Lower leg skin (tissue), 3 donors: ENCODE data around the gene ZFPM1.

Source experiments
- POLR2A ChIP-seq, 2 donors: fragments of 450-650 bp; IDR thresholded peaks; one replicate each; pipeline ENCODE4 v1.6.1; 2016 to 2017; ENCODE audit warnings: antibody characterized with exemption in 2 of 2, mild to moderate bottlenecking in 1 of 2, moderate library complexity in 1 of 2
- TF ChIP-seq, protein P1 (sequence below), 3 donors: fragments of 450-650 bp; IDR thresholded peaks; one replicate each; pipeline ENCODE4 v1.5.1; 2016; ENCODE audit warnings: antibody characterized with exemption in 3 of 3, mild to moderate bottlenecking in 3 of 3, moderate library complexity in 2 of 3

DNA sequence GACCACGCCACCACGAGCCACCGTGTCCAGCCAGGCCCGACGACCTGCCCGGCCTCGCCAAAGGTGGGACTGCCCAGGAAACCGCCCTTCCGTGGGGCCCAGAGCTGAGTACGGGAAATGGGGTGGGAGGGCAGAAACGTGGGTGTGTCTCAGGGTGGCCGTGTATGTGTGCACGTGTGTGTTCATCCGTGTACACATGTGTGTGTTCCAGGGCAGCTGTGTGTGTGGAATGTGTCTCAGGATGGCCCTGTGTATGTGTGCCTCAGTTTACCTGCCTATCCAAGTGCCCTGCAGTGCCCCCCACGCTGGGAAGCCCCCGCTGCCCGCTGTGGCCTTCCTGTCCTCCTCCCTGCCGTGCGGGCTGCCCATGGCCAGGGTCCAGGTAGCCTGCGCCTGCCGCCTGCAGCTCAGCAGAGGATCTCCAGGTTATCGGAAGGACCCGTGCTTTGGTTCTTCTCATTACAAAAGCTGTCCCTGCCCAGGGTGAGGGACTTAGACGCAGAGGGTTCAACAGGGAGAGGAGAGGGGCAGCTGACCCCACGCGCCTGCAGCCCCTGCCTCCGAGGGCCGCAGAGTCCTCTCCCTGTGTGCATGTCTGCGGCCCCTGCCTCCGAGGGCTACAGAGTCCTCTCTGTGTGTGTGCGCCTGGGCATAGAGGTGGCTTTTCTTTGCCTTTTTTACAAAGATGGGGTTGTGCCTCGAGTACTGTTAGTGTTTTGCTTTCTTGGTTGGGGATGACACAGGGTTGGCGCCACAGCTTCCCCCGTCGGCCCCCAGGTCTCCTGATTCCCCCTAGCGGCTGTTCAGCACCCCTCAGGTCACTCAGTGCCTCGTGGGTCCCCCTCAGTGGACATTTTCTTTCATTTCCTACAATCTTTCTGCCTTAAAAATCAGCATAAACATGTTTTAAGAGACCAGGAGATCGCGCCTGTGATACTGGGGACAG lies 46.7 kb upstream of the ZFPM1 start:
- TF ChIP-seq, protein P1, sequence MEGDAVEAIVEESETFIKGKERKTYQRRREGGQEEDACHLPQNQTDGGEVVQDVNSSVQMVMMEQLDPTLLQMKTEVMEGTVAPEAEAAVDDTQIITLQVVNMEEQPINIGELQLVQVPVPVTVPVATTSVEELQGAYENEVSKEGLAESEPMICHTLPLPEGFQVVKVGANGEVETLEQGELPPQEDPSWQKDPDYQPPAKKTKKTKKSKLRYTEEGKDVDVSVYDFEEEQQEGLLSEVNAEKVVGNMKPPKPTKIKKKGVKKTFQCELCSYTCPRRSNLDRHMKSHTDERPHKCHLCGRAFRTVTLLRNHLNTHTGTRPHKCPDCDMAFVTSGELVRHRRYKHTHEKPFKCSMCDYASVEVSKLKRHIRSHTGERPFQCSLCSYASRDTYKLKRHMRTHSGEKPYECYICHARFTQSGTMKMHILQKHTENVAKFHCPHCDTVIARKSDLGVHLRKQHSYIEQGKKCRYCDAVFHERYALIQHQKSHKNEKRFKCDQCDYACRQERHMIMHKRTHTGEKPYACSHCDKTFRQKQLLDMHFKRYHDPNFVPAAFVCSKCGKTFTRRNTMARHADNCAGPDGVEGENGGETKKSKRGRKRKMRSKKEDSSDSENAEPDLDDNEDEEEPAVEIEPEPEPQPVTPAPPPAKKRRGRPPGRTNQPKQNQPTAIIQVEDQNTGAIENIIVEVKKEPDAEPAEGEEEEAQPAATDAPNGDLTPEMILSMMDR (IDR thresholded peaks at IDR 0.05): no peak
- TF ChIP-seq POLR2A (IDR thresholded peaks at IDR 0.05): no peak
